MM.1S (cell line): ENCODE results near the gene CDK5RAP1.

ENCODE experiments used
- DNase-seq: peaks from one replicate; pipeline ENCODE4 v3.0.0-alpha.2; 2015
- H2AFZ ChIP-seq: fragments of 300-600 bp; sonication (generic); 2 replicates; pipeline ENCODE4 v1.6.0; 2016; ENCODE audit warnings: antibody characterized with exemption, low read length
- H3F3A ChIP-seq: fragments of 300-600 bp; sonication (generic); 2 replicates; pipeline ENCODE4 v1.6.1; 2016; ENCODE audit warnings: mild to moderate bottlenecking, antibody characterized with exemption, low read length, moderate library complexity, mixed read lengths; ENCODE audit not compliant: insufficient read depth
- H3K27ac ChIP-seq: fragments of 300-600 bp; sonication (generic); 2 replicates; pipeline ENCODE4 v1.5.1; 2016; ENCODE audit warnings: mild to moderate bottlenecking, low read length
- H3K27me3 ChIP-seq: fragments of 300-600 bp; sonication (generic); replicated peaks from 2 replicates; pipeline ENCODE4 v1.6.0; 2016; ENCODE audit warnings: low read length; ENCODE audit not compliant: insufficient read depth
- H3K36me3 ChIP-seq: fragments of 300-600 bp; sonication (generic); replicated peaks from 2 replicates; pipeline ENCODE4 v1.6.1; 2016; ENCODE audit warnings: mild to moderate bottlenecking, low read length, mixed read lengths; ENCODE audit not compliant: insufficient read depth
- H3K4me1 ChIP-seq: fragments of 300-600 bp; sonication (generic); 2 replicates; pipeline ENCODE4 v1.6.1; 2016; ENCODE audit warnings: low read length, mixed read lengths
- H3K4me2 ChIP-seq: fragments of 300-600 bp; sonication (generic); 2 replicates; pipeline ENCODE4 v1.6.0; 2016; ENCODE audit warnings: low read depth, low read length
- H3K4me3 ChIP-seq: fragments of 300-600 bp; sonication (generic); 2 replicates; pipeline ENCODE4 v1.5.1; 2016; ENCODE audit warnings: low read length, mixed read lengths
- H3K79me2 ChIP-seq: fragments of 300-600 bp; sonication (generic); 2 replicates; pipeline ENCODE4 v1.6.1; 2016; ENCODE audit warnings: mixed run types, low read length, mixed read lengths
- H3K9ac ChIP-seq: fragments of 300-600 bp; sonication (generic); 2 replicates; pipeline ENCODE4 v1.6.1; 2016; ENCODE audit warnings: low read length, mixed read lengths
- H3K9me2 ChIP-seq: fragments of 300-600 bp; sonication (generic); replicated peaks from 2 replicates; pipeline ENCODE4 v1.6.1; 2016; ENCODE audit warnings: mild to moderate bottlenecking, low read length, mixed read lengths; ENCODE audit not compliant: insufficient read depth
- H3K9me3 ChIP-seq: fragments of 300-600 bp; sonication (generic); replicated peaks from 2 replicates; pipeline ENCODE4 v1.6.1; 2016; ENCODE audit warnings: mild to moderate bottlenecking, low read length, mixed read lengths; ENCODE audit not compliant: insufficient read depth
- H4K20me1 ChIP-seq: fragments of 300-600 bp; sonication (generic); 2 replicates; pipeline ENCODE4 v1.6.1; 2016; ENCODE audit warnings: mild to moderate bottlenecking, low read length, moderate library complexity, mixed read lengths; ENCODE audit not compliant: insufficient read depth
- CTCF ChIP-seq: fragments of 300-600 bp; sonication (generic); IDR thresholded peaks from 2 replicates; pipeline ENCODE4 v1.5.1; 2016; ENCODE audit warnings: antibody characterized with exemption, low read length, mixed read lengths
- EZH2 ChIP-seq: fragments of 300-600 bp; sonication (generic); optimal IDR thresholded peaks from 2 replicates; pipeline ENCODE3; 2017; ENCODE audit warnings: low read depth, mild to moderate bottlenecking, antibody characterized with exemption, low read length, mixed read lengths
- EZH2phosphoT487 ChIP-seq: fragments of 300-600 bp; sonication (generic); IDR thresholded peaks from 2 replicates; pipeline ENCODE4 v1.6.1; 2018; ENCODE audit warnings: antibody characterized with exemption, low read length

Gene CDK5RAP1

GRCh38 chr20:33316343-33316742 is 85.0 kb downstream of the CDK5RAP1 start:
- peaks cover 37% of the 10 kb centered on the region for H3K27me3 ChIP-seq
- TF ChIP-seq EZH2phosphoT487 (no peak), EZH2 (no peak), CTCF (no peak)
- no peaks in the 10 kb centered on the region for H3K9me2 ChIP-seq
- no peaks in the 10 kb centered on the region for H3K9me3 ChIP-seq
- no peaks in the 10 kb centered on the region for H3K79me2 ChIP-seq
- no peak overlapping the region for H2AFZ ChIP-seq
- no peaks in the 10 kb centered on the region for H3K36me3 ChIP-seq
- H3K4me2 ChIP-seq: no peak overlapping the region
- DNase-seq: no peak
- H4K20me1 ChIP-seq: no peaks in the 10 kb centered on the region
- H3K9ac ChIP-seq: no peak overlapping the region
- no peaks in the 10 kb centered on the region for H3F3A ChIP-seq
- H3K4me3 ChIP-seq: no peak overlapping the region
- H3K4me1 ChIP-seq: no peaks in the 10 kb centered on the region
- no peak overlapping the region for H3K27ac ChIP-seq

GRCh38 chr20:33313686-33314314 is 87.5 kb downstream of the CDK5RAP1 start:
- Histone ChIP-seq H2AFZ (no peak overlapping the region), H3K9me2 (no peaks in the 10 kb centered on the region), H3F3A (no peaks in the 10 kb centered on the region), H3K27ac (no peak overlapping the region), H3K36me3 (no peaks in the 10 kb centered on the region), H3K4me1 (no peaks in the 10 kb centered on the region), H3K27me3 (peaks cover 21% of the 10 kb centered on the region), H3K4me3 (no peak overlapping the region), H4K20me1 (no peaks in the 10 kb centered on the region), H3K9ac (no peak overlapping the region), H3K4me2 (no peak overlapping the region), H3K9me3 (no peaks in the 10 kb centered on the region), H3K79me2 (no peaks in the 10 kb centered on the region)
- no peak for DNase-seq
- TF ChIP-seq CTCF (no peak), EZH2 (no peak), EZH2phosphoT487 (no peak)

- Histone ChIP-seq H3K27me3 (peaks cover 9% of the 10 kb centered on the region), H3K9me3 (no peaks in the 10 kb centered on the region), H3K9me2 (no peaks in the 10 kb centered on the region), H3K79me2 (no peaks in the 10 kb centered on the region), H3K4me2 (no peak overlapping the region), H3K27ac (no peak overlapping the region), H3K36me3 (no peaks in the 10 kb centered on the region), H4K20me1 (no peaks in the 10 kb centered on the region), H3K4me1 (no peaks in the 10 kb centered on the region), H3K4me3 (no peak overlapping the region), H3F3A (no peaks in the 10 kb centered on the region), H3K9ac (no peak overlapping the region), H2AFZ (no peak overlapping the region)
- no peak for DNase-seq
- TF ChIP-seq CTCF (no peak), EZH2 (no peak), EZH2phosphoT487 (no peak)
Observed at GRCh38 chr20:33312583-33312982, 88.7 kb downstream of the CDK5RAP1 start.
